K562 (cell line): ENCODE results near the gene RAI1. TPM values are rescaled to one million over a fixed set of nuclear protein-coding genes. Genes with fewer than 3 reads are reported as not detected.
A peak's percentile ranks its signal among the peaks of the same experiment; 100 is the strongest.

Experiments used
- BRF2 ChIP-seq: IDR thresholded peaks from 3 replicates; pipeline ENCODE4 v1.6.1; 2011; ENCODE audit warnings: borderline replicate concordance, mild to moderate bottlenecking; ENCODE audit not compliant: insufficient read length, insufficient read depth
- CBX1 ChIP-seq: sonication (generic); IDR thresholded peaks from 2 replicates; pipeline ENCODE4 v1.6.1; 2016; ENCODE audit warnings: antibody characterized with exemption, low read depth, mild to moderate bottlenecking
- EP300 ChIP-seq: IDR thresholded peaks from 2 replicates; pipeline ENCODE4 v1.6.1; 2012; ENCODE audit warnings: low read length, improper control_type of control experiment
- JUN ChIP-seq, 2 experiments: sonication (generic) in 1 of 2; formaldehyde crosslinking in 1 of 2; IDR thresholded peaks; 2 replicates each; pipeline versions ENCODE4 v1.6.1 to v1.8.0; 2012 to 2022; ENCODE audit warnings: borderline replicate concordance in 2 of 2, mild to moderate bottlenecking in 2 of 2, improper control_type of control experiment in 1 of 2, low read depth in 1 of 2, low read length in 1 of 2, missing genetic modification reagents in 1 of 2
- NFXL1 ChIP-seq: fragments of 450-650 bp; formaldehyde crosslinking; IDR thresholded peaks from 2 replicates; pipeline ENCODE4 v1.4.0; 2021; ENCODE audit warnings: mild to moderate bottlenecking
- POU5F1 ChIP-seq: fragments of 150-350 bp; IDR thresholded peaks from 2 replicates; pipeline ENCODE4 v1.6.1; 2014; ENCODE audit warnings: borderline replicate concordance, low read length, low read depth, mild to moderate bottlenecking; ENCODE audit not compliant: partially characterized antibody
- RBFOX2 ChIP-seq: fragments of 200-400 bp; formaldehyde crosslinking; IDR thresholded peaks from 2 replicates; pipeline ENCODE4 v1.6.1; 2017; ENCODE audit warnings: low read depth, mild to moderate bottlenecking, low read length, moderate library complexity
- ZBTB8A ChIP-seq: fragments of 450-650 bp; IDR thresholded peaks from 2 replicates; pipeline ENCODE4 v1.6.1; 2018; ENCODE audit warnings: mild to moderate bottlenecking, moderate library complexity; ENCODE audit not compliant: partially characterized antibody
- ZFP1 ChIP-seq: fragments of 450-650 bp; formaldehyde crosslinking; IDR thresholded peaks from 2 replicates; pipeline ENCODE4 v1.4.0; 2020; ENCODE audit warnings: mild to moderate bottlenecking, mixed read lengths
- ZNF609 ChIP-seq: sonication (generic); formaldehyde crosslinking; IDR thresholded peaks from 2 replicates; pipeline ENCODE4 v1.8.1; 2023; ENCODE audit warnings: missing genetic modification reagents, mild to moderate bottlenecking, borderline replicate concordance
- polyA plus RNA-seq, 8 experiments: library from polyadenylated mRNA; depleted of rRNA in 4 of 8; stranded (reverse) in 5 of 8; unstranded in 3 of 8; fragments of >200 nt; fragmentation: Nextera tagmentation in 2 of 8; fragmentation: Illumina TruSeq in 1 of 8; extraction: Ambion mirVana in 2 of 8; extraction: Trizol in 1 of 8; gene quantifications; 2 replicates each; pipeline versions ENCODE4 v1.2.1 to v1.2.3, GENCODE V29; 2011 to 2014; ENCODE audit warnings: inconsistent platforms in 1 of 8, missing spikeins in 1 of 8
- total RNA-seq, 7 experiments: library from RNA; depleted of rRNA in 6 of 7; stranded (reverse); fragments of >200 nt in 6 of 7; fragmentation: Illumina TruSeq in 2 of 7; extraction: Trizol in 2 of 7; gene quantifications; 2 replicates each; pipeline versions ENCODE4 v1.2.1 to v1.2.3, GENCODE V29; 2011 to 2021; ENCODE audit warnings: low replicate concordance in 1 of 7

The RAI1 gene
- total and polyA plus RNA-seq, 9 of the 15 experiments (the other 6 are each of a cell fraction or from before 2014, with no cell fraction given), result 0.68 to 19.9 (median 5.5) TPM

GRCh38 chr17:17682737-17683680 lies 1.8 kb downstream of the RAI1 start (continued):
- TF ChIP-seq ZBTB8A (no peak), POU5F1 (no peak), CBX1 (no peak), EP300 (no peak), NFXL1 (CRISPR knock-in tag) (no peak), RBFOX2 (peak; percentile 76), ZNF609 (CRISPR knock-in tag) (no peak), ZFP1 (CRISPR knock-in tag) (no peak), JUN (IDR thresholded peaks at IDR 0.05; ENCODE audit: borderline replicate concordance, low read depth, low read length) (no peak), JUN (CRISPR knock-in tag; IDR thresholded peaks at IDR 0.05; ENCODE audit: borderline replicate concordance) (no peak), BRF2 (no peak)
